ENCODE measurements around the gene FHL3. TPM values are rescaled to one million over a fixed set of nuclear protein-coding genes. Genes with fewer than 3 reads are reported as not detected.

FHL3 gene
- total and polyA plus RNA-seq, 9 of the 15 experiments (the other 6 are each of a cell fraction or from before 2014, with no cell fraction given): 6.1 to 144 (median 34.1) TPM

DNA sequence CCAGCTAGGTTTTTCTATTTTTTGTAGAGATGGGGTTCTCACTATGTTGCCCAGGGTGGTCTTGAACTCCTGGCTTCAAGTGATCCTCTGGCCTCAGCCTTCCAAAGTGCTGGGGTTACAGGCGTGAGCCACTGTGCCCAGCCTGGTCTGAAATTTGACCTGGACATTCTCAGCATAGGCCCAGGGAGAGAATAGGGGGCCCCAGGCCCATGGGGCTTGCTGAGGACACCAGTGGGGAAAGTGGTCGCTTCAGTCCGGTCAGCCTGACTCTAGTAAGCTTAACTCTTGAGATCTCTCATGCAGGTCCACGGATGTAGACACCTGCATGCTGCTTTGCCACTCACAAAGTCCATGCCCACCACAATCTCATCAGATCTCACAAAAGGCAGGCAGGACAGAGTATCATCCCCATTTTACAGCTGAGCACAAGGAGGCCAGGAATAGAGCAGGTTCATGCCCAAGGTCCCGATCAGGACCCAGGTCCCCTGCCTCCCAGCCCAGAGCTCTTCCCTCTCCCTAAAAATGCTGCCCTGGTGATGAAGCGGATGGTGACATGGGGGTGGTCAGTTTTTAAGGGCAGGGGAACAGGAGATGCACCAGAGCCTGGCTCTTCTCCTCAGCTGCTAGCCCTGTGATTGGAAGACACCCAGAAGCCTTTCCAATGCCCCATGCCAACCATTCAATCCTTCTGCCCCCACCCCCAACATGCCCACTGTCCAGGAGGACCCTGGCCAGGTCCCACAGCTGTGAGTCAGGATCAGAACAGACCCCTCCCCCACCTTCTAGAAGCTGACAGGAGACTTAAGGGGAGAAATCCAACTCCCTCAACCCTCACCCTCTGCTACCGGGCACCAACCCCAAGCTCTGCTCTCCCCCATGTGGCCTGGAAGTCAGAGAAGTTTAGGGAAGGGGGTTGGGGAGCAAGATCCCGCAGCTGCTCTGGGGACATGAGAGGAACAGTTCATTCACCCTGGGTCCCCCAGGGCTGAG is 1.8 kb downstream of the FHL3 start (continued):
- TF ChIP-seq, protein P1, sequence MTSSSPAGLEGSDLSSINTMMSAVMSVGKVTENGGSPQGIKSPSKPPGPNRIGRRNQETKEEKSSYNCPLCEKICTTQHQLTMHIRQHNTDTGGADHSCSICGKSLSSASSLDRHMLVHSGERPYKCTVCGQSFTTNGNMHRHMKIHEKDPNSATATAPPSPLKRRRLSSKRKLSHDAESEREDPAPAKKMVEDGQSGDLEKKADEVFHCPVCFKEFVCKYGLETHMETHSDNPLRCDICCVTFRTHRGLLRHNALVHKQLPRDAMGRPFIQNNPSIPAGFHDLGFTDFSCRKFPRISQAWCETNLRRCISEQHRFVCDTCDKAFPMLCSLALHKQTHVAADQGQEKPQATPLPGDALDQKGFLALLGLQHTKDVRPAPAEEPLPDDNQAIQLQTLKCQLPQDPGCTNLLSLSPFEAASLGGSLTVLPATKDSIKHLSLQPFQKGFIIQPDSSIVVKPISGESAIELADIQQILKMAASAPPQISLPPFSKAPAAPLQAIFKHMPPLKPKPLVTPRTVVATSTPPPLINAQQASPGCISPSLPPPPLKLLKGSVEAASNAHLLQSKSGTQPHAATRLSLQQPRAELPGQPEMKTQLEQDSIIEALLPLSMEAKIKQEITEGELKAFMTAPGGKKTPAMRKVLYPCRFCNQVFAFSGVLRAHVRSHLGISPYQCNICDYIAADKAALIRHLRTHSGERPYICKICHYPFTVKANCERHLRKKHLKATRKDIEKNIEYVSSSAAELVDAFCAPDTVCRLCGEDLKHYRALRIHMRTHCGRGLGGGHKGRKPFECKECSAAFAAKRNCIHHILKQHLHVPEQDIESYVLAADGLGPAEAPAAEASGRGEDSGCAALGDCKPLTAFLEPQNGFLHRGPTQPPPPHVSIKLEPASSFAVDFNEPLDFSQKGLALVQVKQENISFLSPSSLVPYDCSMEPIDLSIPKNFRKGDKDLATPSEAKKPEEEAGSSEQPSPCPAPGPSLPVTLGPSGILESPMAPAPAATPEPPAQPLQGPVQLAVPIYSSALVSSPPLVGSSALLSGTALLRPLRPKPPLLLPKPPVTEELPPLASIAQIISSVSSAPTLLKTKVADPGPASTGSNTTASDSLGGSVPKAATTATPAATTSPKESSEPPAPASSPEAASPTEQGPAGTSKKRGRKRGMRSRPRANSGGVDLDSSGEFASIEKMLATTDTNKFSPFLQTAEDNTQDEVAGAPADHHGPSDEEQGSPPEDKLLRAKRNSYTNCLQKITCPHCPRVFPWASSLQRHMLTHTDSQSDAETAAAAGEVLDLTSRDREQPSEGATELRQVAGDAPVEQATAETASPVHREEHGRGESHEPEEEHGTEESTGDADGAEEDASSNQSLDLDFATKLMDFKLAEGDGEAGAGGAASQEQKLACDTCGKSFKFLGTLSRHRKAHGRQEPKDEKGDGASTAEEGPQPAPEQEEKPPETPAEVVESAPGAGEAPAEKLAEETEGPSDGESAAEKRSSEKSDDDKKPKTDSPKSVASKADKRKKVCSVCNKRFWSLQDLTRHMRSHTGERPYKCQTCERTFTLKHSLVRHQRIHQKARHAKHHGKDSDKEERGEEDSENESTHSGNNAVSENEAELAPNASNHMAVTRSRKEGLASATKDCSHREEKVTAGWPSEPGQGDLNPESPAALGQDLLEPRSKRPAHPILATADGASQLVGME (CRISPR knock-in tag; IDR thresholded peaks at IDR 0.05): no peak
- TF ChIP-seq, protein P2, sequence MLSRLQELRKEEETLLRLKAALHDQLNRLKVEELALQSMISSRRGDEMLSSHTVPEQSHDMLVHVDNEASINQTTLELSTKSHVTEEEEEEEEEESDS (CRISPR knock-in tag; IDR thresholded peaks at IDR 0.05): no peak
- TF ChIP-seq NCOA2 (IDR thresholded peaks at IDR 0.05; ENCODE audit: partially characterized antibody in 2 of 2): no peak
- TF ChIP-seq ERF (CRISPR knock-in tag; IDR thresholded peaks at IDR 0.05): no peak
- TF ChIP-seq, protein P3, sequence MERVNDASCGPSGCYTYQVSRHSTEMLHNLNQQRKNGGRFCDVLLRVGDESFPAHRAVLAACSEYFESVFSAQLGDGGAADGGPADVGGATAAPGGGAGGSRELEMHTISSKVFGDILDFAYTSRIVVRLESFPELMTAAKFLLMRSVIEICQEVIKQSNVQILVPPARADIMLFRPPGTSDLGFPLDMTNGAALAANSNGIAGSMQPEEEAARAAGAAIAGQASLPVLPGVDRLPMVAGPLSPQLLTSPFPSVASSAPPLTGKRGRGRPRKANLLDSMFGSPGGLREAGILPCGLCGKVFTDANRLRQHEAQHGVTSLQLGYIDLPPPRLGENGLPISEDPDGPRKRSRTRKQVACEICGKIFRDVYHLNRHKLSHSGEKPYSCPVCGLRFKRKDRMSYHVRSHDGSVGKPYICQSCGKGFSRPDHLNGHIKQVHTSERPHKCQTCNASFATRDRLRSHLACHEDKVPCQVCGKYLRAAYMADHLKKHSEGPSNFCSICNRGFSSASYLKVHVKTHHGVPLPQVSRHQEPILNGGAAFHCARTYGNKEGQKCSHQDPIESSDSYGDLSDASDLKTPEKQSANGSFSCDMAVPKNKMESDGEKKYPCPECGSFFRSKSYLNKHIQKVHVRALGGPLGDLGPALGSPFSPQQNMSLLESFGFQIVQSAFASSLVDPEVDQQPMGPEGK (CRISPR knock-in tag; IDR thresholded peaks at IDR 0.05; ENCODE audit: borderline replicate concordance): no peak
- TF ChIP-seq, protein P4, sequence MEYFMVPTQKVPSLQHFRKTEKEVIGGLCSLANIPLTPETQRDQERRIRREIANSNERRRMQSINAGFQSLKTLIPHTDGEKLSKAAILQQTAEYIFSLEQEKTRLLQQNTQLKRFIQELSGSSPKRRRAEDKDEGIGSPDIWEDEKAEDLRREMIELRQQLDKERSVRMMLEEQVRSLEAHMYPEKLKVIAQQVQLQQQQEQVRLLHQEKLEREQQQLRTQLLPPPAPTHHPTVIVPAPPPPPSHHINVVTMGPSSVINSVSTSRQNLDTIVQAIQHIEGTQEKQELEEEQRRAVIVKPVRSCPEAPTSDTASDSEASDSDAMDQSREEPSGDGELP (CRISPR knock-in tag; IDR thresholded peaks at IDR 0.05; ENCODE audit: borderline replicate concordance): peak; percentile 54; the same call in 1 of the 2 replicates
- TF ChIP-seq CCAR2 (IDR thresholded peaks at IDR 0.05; ENCODE audit: low read depth, low read length): no peak
- TF ChIP-seq PCBP2 (IDR thresholded peaks at IDR 0.05; ENCODE audit: low read depth, low read length, poor library complexity, severe bottlenecking): no peak
- TF ChIP-seq, protein P5, sequence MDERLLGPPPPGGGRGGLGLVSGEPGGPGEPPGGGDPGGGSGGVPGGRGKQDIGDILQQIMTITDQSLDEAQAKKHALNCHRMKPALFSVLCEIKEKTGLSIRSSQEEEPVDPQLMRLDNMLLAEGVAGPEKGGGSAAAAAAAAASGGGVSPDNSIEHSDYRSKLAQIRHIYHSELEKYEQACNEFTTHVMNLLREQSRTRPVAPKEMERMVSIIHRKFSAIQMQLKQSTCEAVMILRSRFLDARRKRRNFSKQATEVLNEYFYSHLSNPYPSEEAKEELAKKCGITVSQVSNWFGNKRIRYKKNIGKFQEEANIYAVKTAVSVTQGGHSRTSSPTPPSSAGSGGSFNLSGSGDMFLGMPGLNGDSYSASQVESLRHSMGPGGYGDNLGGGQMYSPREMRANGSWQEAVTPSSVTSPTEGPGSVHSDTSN (CRISPR knock-in tag; IDR thresholded peaks at IDR 0.05; ENCODE audit: low read depth): no peak
- TF ChIP-seq, protein P5 (tag; conservative IDR thresholded peaks at IDR 0.05; ENCODE audit: low read depth): no peak
- peak; percentile 68; the same call in 1 of the 2 replicates for TF ChIP-seq ZBTB7A (IDR thresholded peaks at IDR 0.05; ENCODE audit: borderline replicate concordance, control insufficient read depth, low read depth, low read length)
- TF ChIP-seq ZKSCAN8 (CRISPR knock-in tag; IDR thresholded peaks at IDR 0.05): no peak
- TF ChIP-seq KAT8 (IDR thresholded peaks at IDR 0.05; ENCODE audit: low read depth): no peak
